Esophagus muscularis mucosa (tissue), 4 donors: ENCODE data around the gene MEX3B. TPM values are rescaled to one million over a fixed set of nuclear protein-coding genes. Genes with fewer than 3 reads are reported as not detected.

Experiments used
- DNase-seq: peaks from one replicate; pipeline ENCODE4 v3.0.0-alpha.2; 2017; ENCODE audit errors: extremely low spot score
- H3K27ac ChIP-seq, 4 donors: fragments of 200-600 bp; sonication (generic); replicated peaks in 1 of 4; 1 replicate in 3 of 4; 2 replicates in 1 of 4; pipeline ENCODE4 v1.5.1; 2016 to 2019; ENCODE audit warnings: mild to moderate bottlenecking in 1 of 4
- H3K27me3 ChIP-seq, 4 donors: fragments of 200-600 bp; sonication (generic); one replicate each; pipeline versions ENCODE4 v1.5.1 to v1.6.0; 2016 to 2019
- H3K36me3 ChIP-seq, 4 donors: fragments of 200-600 bp; sonication (generic); one replicate each; pipeline ENCODE4 v1.5.1; 2016 to 2019
- H3K4me1 ChIP-seq, 4 donors: fragments of 200-600 bp; sonication (generic); one replicate each; pipeline ENCODE4 v1.5.1; 2016 to 2019
- H3K4me3 ChIP-seq, 4 donors: fragments of 200-600 bp; sonication (generic); 1 replicate in 2 of 4; 2 replicates in 2 of 4; pipeline ENCODE4 v1.5.1; 2016 to 2019; ENCODE audit warnings: mild to moderate bottlenecking in 4 of 4, moderate library complexity in 1 of 4
- H3K9me3 ChIP-seq, 4 donors: fragments of 200-600 bp; sonication (generic); 1 replicate in 3 of 4; 2 replicates in 1 of 4; pipeline ENCODE4 v1.5.1; 2016 to 2019
- CTCF ChIP-seq, 3 experiments: fragments of 200-600 bp in 2 of 3; fragments of 450-650 bp in 1 of 3; sonication (generic) in 2 of 3; IDR thresholded peaks; one replicate each; pipeline ENCODE4 v1.5.1; 2017 to 2019; ENCODE audit warnings: antibody characterized with exemption in 3 of 3, mild to moderate bottlenecking in 2 of 3, moderate library complexity in 1 of 3
- EP300 ChIP-seq: sonication (generic); formaldehyde crosslinking; IDR thresholded peaks from one replicate; pipeline ENCODE4 v1.6.1; 2017; ENCODE audit warnings: antibody characterized with exemption
- POLR2A ChIP-seq: fragments of 450-650 bp; IDR thresholded peaks from one replicate; pipeline ENCODE4 v1.6.1; 2017; ENCODE audit warnings: antibody characterized with exemption, moderate library complexity, mild to moderate bottlenecking, low read depth
- POLR2AphosphoS5 ChIP-seq, 2 donors: sonication (generic); formaldehyde crosslinking; IDR thresholded peaks; one replicate each; pipeline ENCODE4 v1.6.1; 2017; ENCODE audit warnings: antibody characterized with exemption in 2 of 2
- WGBS: methylation state at CpG from one replicate; pipeline ENCODE4 v1.1.5; 2018; 5-methylcytosine and 5-hydroxymethylcytosine counted together
- intact Hi-C: fragments of 100-400 bp; cut with DNase I; formaldehyde crosslinking; loops from one replicate; pipeline ENCODE4 v1.15.1; 2023
- total RNA-seq, 4 donors: library from RNA; depleted of rRNA; stranded (reverse); fragments of >200 nt; gene quantifications; one replicate each; pipeline versions ENCODE4 v1.1.0 to v1.2.1, GENCODE V29; 2016

The MEX3B gene
- total RNA-seq, 4 donors from 2014 or later = 1.5 to 2.4 (median 1.9) TPM

- Histone ChIP-seq H3K27ac (no peak overlapping the region), H3K27me3 (no peaks in the 10 kb centered on the region), H3K36me3 (no peaks in the 10 kb centered on the region), H3K9me3 (peaks cover 0 to 19% (median 7%) of the 10 kb centered on the region in 4 donors), H3K4me3 (no peak overlapping the region), H3K4me1 (no peaks in the 10 kb centered on the region)
- DNase-seq = no peak
- 89% methylated on average over 1 of the region's 1 CpG for WGBS
- TF ChIP-seq CTCF (IDR thresholded peaks at IDR 0.05) = no peak
- TF ChIP-seq EP300 = no peak
- TF ChIP-seq POLR2A = no peak
- no peak for TF ChIP-seq POLR2AphosphoS5 (IDR thresholded peaks at IDR 0.05)
- intact Hi-C loops = no loop called here
These were observed 53.3 kb downstream of the MEX3B start for GRCh38 chr15:81992523-81992922.

Other genes starting within 250 kb of the MEX3B start
- 10 to 100 TPM; 13.0 to 17.4 (median 13.2) TPM for gene EFL1, start 216.7 kb upstream of the MEX3B start, total RNA-seq
- 1 to 10 TPM in 2 of 4 donors, under 1 TPM in 1, not detected in 1; 0.39 to 1.7 (median 1.3) TPM for gene SAXO2, start 216.8 kb upstream of the MEX3B start, total RNA-seq